Adrenal gland (tissue), 12 donors: ENCODE measurements around the gene PRLR. TPM values are rescaled to one million over a fixed set of nuclear protein-coding genes. Genes with fewer than 3 reads are reported as not detected.

Experiments used
- DNase-seq, 7 donors: peaks; one replicate each; pipeline ENCODE4 v3.0.0-alpha.2; 2019 to 2020
- H3K27ac ChIP-seq, 5 donors: fragments of 200-600 bp; sonication (generic) in 4 of 5; 1 replicate in 3 of 5; 2 replicates in 2 of 5; pipeline versions ENCODE4 v1.5.1 to v1.8.0; 2016 to 2020; ENCODE audit warnings: mild to moderate bottlenecking in 1 of 5
- H3K27me3 ChIP-seq: fragments of 200-600 bp; 2 replicates; pipeline ENCODE4 v1.8.0; 2021
- H3K36me3 ChIP-seq, 2 donors: fragments of 200-600 bp; replicated peaks in 1 of 2; 1 replicate in 1 of 2; 2 replicates in 1 of 2; pipeline versions ENCODE4 v1.5.1 to v1.8.0; 2018 to 2022
- H3K4me1 ChIP-seq, 2 donors: fragments of 200-600 bp; replicated peaks in 1 of 2; 1 replicate in 1 of 2; 2 replicates in 1 of 2; pipeline versions ENCODE4 v1.5.1 to v1.8.0; 2018 to 2021
- H3K4me3 ChIP-seq, 4 donors: fragments of 200-600 bp; sonication (generic) in 3 of 4; one replicate each; pipeline ENCODE4 v1.5.1; 2016 to 2018
- H3K9me3 ChIP-seq, 3 donors: fragments of 200-600 bp; sonication (generic) in 1 of 3; replicated peaks in 1 of 3; 1 replicate in 2 of 3; 2 replicates in 1 of 3; pipeline versions ENCODE4 v1.5.1 to v1.8.0; 2016 to 2021
- POLR2A ChIP-seq, 2 donors: fragments of 450-650 bp; IDR thresholded peaks; one replicate each; pipeline ENCODE4 v1.6.1; 2017; ENCODE audit warnings: antibody characterized with exemption in 2 of 2, mild to moderate bottlenecking in 2 of 2, moderate library complexity in 1 of 2
- whole genome bisulfite sequencing, 4 donors: extraction: QIAGEN DNeasy Blood & Tissue Kit in 2 of 4; methylation state at CpG; one replicate each; pipeline versions ENCODE4 v1.1.5 to v1.1.7; 2013 to 2017; 5-methylcytosine and 5-hydroxymethylcytosine counted together
- intact Hi-C, 2 donors: fragments of 100-400 bp; cut with DNase I; formaldehyde crosslinking; loops; one replicate each; pipeline versions ENCODE4 v1.14.1 to v1.15.0; 2022 to 2023
- polyA plus RNA-seq, 3 donors: library from polyadenylated mRNA; stranded (reverse); fragments of 200-250 nt in 2 of 3; fragments of 350-450 nt in 1 of 3; fragmentation: Illumina TruSeq in 1 of 3; extraction: RNeasy Lipid Tissue Mini Kit (QIAGEN cat#74804) in 1 of 3; gene quantifications; one replicate each; pipeline ENCODE4 v1.2.3, GENCODE V29; 2013 to 2014
- total RNA-seq, 9 donors: library from RNA; depleted of rRNA in 4 of 9; stranded (reverse); fragments of >200 nt in 4 of 9; fragments of 120-200 nt in 1 of 9; fragmentation: NEBNext Ultra II Directional in 1 of 9; extraction: Animal tissue kit (Norgen Biotek cat#: 25700) in 1 of 9; gene quantifications; one replicate each; pipeline versions ENCODE4 v1.1.0 to v1.2.4, GENCODE V29; 2013 to 2023
- TF ChIP-seq, protein P1 (sequence below), 6 experiments: fragments of 450-650 bp in 4 of 6; fragments of 200-600 bp in 2 of 6; sonication (generic) in 1 of 6; IDR thresholded peaks; 1 replicate in 5 of 6; 2 replicates in 1 of 6; pipeline versions ENCODE4 v1.5.1 to v1.8.0; 2016 to 2021; ENCODE audit warnings: antibody characterized with exemption in 6 of 6, mild to moderate bottlenecking in 2 of 6, moderate library complexity in 1 of 6
- donor health status: healthy with polysubstance abuse.
- donor health status: Bipolar disorder and iron deficiency.
- donor health status: DM: yes; HTN: yes; CAD: no.
- donor health status: DM: no; HTN: no; CAD: no.
- donor health status: DM: no; HTN: no; CAD: no.
- donor health status: DM: yes; HTN: yes; CAD: no.

PRLR gene
- total and polyA plus RNA-seq, 12 donors = 2.1 to 149 (median 74.1) TPM

DNA sequence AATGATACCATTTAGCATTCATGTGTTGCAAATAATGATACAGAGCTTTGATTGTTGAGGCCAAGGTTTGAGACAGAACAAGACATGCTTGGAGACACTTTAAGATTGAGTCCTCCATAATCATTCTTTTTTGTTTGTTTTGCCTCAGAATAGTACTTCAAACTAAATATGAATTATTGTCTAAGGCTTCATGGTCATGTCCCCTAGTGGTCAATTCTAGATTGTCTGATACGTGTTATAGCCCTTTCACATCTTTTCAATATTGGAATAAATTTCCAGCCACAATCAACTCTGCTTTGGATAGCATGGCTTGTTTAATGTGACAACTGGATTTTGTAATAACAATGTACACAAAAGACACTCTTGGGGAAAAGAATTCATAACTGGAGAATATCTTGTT is 64.2 kb downstream of the PRLR start:
- Histone ChIP-seq H3K4me3 (no peak overlapping the region), H3K36me3 (no peaks in the 10 kb centered on the region), H3K9me3 (peaks cover 0 to 5% (median 0%) of the 10 kb centered on the region in 3 donors), H3K27ac (no peak overlapping the region), H3K27me3 (no peaks in the 10 kb centered on the region), H3K4me1 (peaks cover 0 to 6% of the 10 kb centered on the region in 2 donors)
- WGBS, 4 donors = 83 to 100% (median 92%) methylated on average over 1 of the region's 1 CpG
- intact Hi-C loops = no loop called here
- TF ChIP-seq POLR2A (IDR thresholded peaks at IDR 0.05) = no peak
- TF ChIP-seq, protein P1, sequence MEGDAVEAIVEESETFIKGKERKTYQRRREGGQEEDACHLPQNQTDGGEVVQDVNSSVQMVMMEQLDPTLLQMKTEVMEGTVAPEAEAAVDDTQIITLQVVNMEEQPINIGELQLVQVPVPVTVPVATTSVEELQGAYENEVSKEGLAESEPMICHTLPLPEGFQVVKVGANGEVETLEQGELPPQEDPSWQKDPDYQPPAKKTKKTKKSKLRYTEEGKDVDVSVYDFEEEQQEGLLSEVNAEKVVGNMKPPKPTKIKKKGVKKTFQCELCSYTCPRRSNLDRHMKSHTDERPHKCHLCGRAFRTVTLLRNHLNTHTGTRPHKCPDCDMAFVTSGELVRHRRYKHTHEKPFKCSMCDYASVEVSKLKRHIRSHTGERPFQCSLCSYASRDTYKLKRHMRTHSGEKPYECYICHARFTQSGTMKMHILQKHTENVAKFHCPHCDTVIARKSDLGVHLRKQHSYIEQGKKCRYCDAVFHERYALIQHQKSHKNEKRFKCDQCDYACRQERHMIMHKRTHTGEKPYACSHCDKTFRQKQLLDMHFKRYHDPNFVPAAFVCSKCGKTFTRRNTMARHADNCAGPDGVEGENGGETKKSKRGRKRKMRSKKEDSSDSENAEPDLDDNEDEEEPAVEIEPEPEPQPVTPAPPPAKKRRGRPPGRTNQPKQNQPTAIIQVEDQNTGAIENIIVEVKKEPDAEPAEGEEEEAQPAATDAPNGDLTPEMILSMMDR (IDR thresholded peaks at IDR 0.05) = peak in 1 of 6 experiments; percentile 12
- DNase-seq = no peak

DNA sequence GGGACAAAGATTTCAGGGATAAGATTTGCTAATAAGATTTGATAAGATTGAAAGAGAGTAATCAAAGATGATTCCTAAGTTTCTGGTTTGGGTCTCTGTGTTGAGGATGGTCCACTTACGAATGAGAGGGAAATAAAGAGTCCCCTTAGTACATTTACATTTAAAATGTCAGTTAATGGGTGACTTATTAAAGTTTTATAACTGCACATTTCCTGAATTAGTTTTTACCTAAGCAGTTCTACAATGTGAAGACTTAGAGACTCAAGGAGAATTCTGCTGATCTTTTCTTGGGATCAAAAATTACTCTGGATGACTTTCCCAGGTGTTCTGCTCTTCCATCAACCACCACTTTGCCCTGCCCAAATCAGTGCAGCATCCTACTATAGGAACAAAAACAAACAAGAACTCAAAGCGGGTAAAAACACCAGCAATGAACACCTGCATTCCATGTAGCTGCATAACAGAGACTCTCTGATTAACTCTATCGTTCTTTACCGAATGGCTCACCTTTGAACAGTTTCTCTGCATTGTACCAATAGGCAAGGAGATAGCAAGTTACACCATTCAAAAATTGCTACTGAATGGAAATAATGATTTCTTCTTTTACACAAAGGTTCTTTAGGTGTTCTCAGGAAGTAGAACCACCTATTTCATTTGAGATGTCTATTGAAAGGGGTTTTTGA is 65.3 kb downstream of the PRLR start:
- Histone ChIP-seq H3K4me1 (peaks cover 0 to 11% of the 10 kb centered on the region in 2 donors), H3K4me3 (no peak overlapping the region), H3K36me3 (no peaks in the 10 kb centered on the region), H3K9me3 (peaks cover 0 to 5% (median 0%) of the 10 kb centered on the region in 3 donors), H3K27me3 (no peaks in the 10 kb centered on the region), H3K27ac (no peak overlapping the region)
- no peak for DNase-seq
- intact Hi-C loops = no loop called here
- 79 to 97% (median 96%) methylated on average over 4 of the region's 4 CpGs for WGBS, 4 donors
- TF ChIP-seq POLR2A (IDR thresholded peaks at IDR 0.05) = no peak
- TF ChIP-seq, protein P1 (IDR thresholded peaks at IDR 0.05) = no peak

DNA sequence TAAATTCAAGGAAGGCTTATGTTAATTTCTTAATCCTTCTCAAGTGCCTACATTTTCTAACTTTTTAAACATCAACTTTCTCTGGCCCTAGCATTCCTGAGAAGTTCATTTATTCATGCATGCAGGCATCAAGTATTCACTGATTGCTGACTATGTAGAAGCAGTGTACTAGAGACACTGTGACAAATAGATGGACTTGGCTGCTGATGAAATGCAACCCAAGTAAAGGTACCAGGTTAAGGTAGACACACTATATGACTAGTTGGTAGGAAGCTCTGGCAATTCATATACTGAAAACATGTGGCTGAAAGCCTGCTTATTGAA is 66.6 kb downstream of the PRLR start:
- Histone ChIP-seq H3K4me3 (no peak overlapping the region), H3K4me1 (peaks cover 0 to 24% of the 10 kb centered on the region in 2 donors), H3K36me3 (no peaks in the 10 kb centered on the region), H3K27me3 (no peaks in the 10 kb centered on the region), H3K27ac (no peak overlapping the region), H3K9me3 (peaks cover 0 to 5% (median 0%) of the 10 kb centered on the region in 3 donors)
- TF ChIP-seq, protein P1 (IDR thresholded peaks at IDR 0.05) = no peak
- TF ChIP-seq POLR2A (IDR thresholded peaks at IDR 0.05) = no peak
- intact Hi-C loops = no loop called here
- DNase-seq = no peak

DNA sequence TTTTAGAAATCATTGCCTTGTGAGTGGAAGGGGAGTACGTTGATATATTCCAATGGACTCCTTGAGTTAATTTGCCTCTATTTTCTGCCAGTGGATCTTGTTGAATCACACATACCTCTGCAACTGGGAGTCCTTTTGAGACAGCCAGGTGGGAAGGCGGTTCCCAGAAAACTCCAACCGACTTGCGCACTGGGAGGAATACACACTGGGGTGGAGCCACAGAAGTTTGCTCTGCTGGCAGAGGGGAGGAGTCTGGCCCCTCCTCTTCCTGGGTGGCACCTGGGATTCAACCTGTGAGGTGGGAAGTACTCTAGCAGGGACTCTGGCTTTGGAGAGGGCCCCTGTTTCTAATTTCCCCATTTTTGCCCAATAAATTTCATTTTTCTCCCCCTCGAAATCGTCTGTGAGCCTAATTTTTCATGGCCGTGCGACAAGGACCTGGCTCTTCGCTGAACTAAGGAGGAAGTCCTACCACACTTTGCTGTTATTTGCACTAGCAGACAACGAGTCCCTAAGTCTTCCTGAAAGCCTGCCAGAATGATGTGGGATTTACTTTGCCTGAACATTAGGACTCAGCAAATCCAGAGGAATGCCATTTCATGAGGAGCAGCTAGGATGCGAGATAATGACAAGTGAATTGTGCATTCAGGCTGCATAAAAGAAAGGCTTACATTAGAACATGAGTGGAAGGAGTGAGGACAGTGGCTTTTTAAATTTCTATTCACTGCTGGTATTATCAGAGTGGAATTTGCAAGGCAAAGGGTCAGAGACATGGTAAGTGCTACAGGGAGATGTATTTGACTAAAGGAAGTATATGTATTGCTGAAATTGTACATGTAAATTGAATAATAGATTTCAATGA is 67.2 kb downstream of the PRLR start:
- 91 to 95% (median 92%) methylated on average over 11 of the region's 11 CpGs for WGBS, 4 donors
- peaks cover 0 to 5% (median 0%) of the 10 kb centered on the region in 3 donors for H3K9me3 ChIP-seq
- no peak for TF ChIP-seq POLR2A (IDR thresholded peaks at IDR 0.05)
- TF ChIP-seq, protein P1 (IDR thresholded peaks at IDR 0.05) = no peak
- intact Hi-C loops = no loop called here
- no peak for DNase-seq
- H3K36me3 ChIP-seq = no peaks in the 10 kb centered on the region
- no peak overlapping the region for H3K27ac ChIP-seq
- no peaks in the 10 kb centered on the region for H3K27me3 ChIP-seq
- peaks cover 0 to 27% of the 10 kb centered on the region in 2 donors for H3K4me1 ChIP-seq
- H3K4me3 ChIP-seq = no peak overlapping the region
